C4-2B (cell line): ENCODE results near the gene LCMT2.

ENCODE experiments used
- ZFX ChIP-seq: fragments of 450-650 bp; IDR thresholded peaks from 2 replicates; pipeline ENCODE4 v1.6.1; 2017
- TF ChIP-seq, protein P1 (sequence below): fragments of 450-650 bp; conservative IDR thresholded peaks from 2 replicates; pipeline ENCODE4 v1.5.1; 2017; ENCODE audit warnings: mild to moderate bottlenecking

DNA sequence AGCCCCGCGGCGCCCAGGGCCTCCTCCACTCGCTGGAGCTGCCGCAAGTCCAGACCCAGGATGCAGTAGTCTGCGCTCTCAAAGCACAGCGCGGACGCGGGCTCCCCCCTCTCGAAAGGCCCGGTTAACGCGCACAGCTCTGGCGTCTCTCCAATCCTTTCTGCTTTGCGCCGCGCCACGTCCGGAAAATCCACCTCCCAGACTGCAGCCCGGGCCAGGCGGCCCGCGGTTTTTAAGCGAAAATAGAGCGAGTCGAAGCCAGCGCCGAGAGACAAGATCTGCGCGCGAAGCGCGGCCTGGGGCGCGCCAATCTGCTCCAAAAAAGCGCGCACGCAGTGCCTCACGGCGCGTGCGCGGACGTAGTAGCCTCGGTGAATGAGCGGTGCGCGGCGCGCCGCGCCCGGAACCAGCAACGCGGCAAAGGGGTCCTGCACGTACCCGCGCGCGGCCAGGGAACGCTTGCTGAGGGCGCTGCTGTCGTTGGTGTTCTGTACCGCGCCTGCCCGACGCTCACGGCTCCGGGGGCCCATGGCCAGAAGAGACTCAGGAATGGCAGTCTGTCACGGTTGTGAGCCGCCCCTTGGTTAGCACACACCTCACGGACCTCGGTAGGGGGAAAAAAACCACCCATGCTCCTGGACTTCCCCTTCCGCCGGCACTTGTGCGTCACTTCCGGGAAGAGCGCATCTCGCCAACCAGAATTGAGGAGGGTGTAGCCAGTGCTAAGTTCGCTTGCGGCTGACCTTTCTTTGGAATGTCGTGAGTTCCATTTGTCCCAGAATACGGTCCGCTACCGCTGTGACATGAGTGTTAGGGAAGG lies at the start of gene LCMT2:
- TF ChIP-seq, protein P1, sequence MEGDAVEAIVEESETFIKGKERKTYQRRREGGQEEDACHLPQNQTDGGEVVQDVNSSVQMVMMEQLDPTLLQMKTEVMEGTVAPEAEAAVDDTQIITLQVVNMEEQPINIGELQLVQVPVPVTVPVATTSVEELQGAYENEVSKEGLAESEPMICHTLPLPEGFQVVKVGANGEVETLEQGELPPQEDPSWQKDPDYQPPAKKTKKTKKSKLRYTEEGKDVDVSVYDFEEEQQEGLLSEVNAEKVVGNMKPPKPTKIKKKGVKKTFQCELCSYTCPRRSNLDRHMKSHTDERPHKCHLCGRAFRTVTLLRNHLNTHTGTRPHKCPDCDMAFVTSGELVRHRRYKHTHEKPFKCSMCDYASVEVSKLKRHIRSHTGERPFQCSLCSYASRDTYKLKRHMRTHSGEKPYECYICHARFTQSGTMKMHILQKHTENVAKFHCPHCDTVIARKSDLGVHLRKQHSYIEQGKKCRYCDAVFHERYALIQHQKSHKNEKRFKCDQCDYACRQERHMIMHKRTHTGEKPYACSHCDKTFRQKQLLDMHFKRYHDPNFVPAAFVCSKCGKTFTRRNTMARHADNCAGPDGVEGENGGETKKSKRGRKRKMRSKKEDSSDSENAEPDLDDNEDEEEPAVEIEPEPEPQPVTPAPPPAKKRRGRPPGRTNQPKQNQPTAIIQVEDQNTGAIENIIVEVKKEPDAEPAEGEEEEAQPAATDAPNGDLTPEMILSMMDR, result no peak
- TF ChIP-seq ZFX, result peak; percentile 96
